ENCODE data around the gene ATP9B.

Gene ATP9B, protein sequence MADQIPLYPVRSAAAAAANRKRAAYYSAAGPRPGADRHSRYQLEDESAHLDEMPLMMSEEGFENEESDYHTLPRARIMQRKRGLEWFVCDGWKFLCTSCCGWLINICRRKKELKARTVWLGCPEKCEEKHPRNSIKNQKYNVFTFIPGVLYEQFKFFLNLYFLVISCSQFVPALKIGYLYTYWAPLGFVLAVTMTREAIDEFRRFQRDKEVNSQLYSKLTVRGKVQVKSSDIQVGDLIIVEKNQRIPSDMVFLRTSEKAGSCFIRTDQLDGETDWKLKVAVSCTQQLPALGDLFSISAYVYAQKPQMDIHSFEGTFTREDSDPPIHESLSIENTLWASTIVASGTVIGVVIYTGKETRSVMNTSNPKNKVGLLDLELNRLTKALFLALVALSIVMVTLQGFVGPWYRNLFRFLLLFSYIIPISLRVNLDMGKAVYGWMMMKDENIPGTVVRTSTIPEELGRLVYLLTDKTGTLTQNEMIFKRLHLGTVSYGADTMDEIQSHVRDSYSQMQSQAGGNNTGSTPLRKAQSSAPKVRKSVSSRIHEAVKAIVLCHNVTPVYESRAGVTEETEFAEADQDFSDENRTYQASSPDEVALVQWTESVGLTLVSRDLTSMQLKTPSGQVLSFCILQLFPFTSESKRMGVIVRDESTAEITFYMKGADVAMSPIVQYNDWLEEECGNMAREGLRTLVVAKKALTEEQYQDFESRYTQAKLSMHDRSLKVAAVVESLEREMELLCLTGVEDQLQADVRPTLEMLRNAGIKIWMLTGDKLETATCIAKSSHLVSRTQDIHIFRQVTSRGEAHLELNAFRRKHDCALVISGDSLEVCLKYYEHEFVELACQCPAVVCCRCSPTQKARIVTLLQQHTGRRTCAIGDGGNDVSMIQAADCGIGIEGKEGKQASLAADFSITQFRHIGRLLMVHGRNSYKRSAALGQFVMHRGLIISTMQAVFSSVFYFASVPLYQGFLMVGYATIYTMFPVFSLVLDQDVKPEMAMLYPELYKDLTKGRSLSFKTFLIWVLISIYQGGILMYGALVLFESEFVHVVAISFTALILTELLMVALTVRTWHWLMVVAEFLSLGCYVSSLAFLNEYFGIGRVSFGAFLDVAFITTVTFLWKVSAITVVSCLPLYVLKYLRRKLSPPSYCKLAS

DNA sequence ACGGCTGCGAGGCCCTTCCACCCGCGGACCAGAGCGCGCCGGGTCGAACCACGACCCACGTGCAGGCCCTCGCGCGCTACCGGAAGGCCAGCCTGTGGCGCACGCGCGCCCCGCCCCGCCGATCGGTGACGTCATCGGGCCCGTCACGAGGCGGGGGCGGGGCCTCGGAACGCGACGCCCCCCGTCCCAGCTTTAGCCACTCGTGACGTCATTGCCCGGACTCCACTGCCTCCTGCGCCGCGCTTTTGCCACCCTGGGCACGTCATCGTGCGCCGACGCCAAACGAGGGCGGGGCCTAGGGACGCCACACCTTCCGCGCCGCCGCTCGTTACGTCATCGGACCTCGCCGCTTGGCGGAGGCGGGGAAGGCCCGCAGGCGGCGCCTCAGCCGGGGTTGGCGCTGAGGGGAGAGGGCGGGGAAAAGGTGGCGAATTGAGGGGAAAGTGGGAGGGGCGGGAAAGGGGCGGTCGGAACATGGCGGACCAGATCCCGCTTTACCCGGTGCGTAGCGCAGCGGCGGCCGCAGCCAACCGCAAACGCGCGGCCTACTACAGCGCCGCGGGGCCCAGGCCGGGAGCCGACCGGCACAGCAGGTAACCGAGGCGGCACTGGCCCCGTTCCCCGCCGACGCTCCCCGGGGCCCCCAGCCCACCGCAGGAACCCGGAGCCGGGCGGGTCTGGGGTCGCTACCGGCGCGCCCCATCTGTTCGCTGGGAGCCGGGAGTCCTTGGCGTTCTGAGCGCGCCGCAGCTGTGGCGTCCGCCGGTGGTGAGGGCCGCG, at the start of gene ATP9B:
TSS of gene ATP9B (plus strand) at position 458 of the 780 bp plus-strand sequence. CDS start at position 475, 17 bp downstream.
- peak; percentile 99 for DNase-seq

DNA sequence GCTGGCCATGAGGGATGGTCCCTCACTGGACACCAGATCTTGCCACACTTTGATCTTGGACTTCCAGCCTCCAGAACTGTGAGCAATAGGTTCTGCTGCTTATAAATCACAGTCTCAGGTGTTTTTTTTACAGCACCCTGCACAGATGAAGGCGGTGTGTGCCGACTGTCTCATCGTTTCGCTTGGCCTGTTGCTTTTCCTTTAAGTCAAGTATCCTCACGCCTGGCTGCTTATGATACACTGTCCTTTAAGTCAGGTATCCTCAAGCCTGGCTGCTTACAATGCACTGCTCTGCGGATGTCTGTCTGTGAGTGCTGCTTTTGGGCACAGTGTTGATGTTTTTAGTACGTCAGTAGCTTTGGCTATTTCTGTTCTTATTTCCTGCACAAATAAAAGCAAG, 49.3 kb upstream of the ATP9B start:
- no peak for DNase-seq

DNA sequence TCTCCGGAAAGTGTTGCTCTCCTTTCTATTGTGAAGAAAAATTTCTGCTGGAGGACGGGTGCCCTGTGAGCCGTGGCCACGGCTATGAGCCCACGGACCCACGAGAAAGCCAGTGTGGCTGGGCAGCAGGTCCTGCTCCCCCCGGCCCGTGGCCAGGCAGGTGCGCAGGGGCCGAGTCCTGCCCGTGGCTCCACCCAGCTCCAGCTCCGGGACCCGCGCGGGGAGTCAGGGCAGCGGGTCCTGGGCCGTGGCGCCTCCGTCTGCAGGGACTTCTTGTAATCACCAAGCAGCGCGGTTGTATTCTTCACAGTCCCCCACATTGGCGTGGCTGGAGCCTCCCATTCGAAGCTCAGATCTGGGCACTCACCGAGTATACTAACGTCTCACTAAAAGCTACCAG, 46.6 kb upstream of the ATP9B start:
- no peak for DNase-seq

DNA sequence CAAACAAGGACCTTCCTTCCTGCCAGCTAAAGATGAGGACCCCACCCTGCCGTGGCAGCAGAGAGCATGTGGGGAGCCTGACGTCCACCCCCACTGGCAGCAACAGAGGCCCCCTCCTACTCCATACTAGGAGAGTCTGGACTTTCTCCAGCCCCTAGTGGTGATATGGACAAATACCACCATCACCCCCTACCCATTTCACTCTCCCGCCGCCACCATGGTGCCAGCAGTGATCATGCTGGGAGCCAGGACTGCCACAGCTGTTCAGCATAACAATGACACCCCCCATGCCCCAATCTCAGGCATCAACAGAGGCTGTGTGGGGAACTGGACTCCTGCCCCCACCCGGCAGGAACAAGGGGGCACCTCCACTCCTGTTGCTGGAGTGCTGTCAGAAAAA, 42.7 kb upstream of the ATP9B start:
- no peak for DNase-seq

DNA sequence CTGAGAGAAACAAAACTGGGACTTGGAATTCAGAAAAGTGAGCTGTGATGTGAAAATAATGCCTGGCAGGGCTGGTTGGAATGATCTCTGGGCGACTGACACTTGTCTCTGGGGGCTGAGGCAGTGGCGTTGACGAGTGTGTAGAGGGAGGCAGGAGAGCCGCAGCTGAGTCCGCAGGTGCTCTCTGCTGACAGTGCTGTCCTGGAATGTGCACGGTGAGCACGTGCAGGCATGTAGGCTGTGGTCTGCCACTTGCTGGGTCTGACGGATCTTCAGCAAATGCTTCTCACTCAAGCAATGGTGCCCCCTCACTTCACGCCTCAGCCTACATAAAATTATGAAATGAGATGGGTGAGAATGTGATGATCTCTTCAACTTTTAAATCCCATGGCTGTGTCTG, 38.5 kb upstream of the ATP9B start:
- DNase-seq: no peak

DNA sequence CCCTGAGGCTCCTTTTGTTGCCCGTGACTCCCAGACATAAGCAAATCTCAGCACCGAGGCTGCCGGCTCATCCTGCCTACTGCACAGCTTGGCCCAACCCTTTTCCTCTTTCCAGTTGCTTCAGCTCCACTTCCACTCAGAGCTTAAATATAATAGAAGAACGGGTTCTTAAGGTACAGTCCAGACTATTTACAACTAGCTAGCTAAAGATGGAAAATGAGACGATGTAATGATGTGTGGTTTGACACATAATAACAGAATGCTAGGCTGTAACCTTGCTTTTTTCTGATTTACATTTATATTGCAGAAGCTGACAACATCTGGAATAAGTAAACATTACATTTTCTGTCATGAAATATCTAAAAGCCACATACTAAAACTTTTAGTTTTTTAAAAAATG, 26.9 kb upstream of the ATP9B start:
- DNase-seq: no peak

DNA sequence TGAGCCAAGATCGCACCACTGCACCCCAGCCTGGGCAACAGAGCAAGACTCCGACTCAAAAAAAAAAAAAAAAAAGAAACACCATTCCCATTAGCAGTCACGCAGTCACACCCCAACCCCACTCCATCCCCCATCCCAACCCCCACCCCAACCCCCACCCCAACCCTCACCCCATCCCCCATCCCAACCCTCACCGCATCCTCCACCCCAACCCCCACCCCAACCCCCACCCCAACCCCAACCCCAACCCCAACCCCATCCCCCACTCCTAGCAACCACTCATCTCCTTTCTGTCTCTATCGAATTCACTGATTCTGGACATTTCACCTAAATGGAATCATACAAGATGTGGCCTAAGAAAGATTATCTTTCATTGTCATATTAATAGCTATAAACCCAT, 25.9 kb upstream of the ATP9B start:
- no peak for DNase-seq

DNA sequence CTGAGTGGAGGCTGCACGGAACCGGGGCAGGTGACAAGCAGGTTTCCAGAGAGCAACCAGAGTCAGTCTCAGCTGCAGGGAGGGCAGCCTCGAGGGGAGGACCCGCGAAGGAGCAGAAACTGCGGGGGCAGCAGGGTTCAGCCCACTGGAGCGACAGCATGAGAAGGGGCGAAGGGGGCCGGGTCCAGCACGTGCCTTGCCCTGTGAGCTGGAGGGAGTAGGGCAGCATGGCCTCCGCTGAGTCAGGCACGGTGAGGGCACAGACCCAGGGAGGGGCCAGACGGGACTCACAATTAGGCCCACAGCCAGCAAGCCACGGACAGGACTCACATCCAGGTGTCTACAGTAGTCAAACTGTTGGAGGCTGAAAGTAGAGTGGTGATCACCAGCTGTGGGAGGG, 22.7 kb upstream of the ATP9B start:
- no peak for DNase-seq

DNA sequence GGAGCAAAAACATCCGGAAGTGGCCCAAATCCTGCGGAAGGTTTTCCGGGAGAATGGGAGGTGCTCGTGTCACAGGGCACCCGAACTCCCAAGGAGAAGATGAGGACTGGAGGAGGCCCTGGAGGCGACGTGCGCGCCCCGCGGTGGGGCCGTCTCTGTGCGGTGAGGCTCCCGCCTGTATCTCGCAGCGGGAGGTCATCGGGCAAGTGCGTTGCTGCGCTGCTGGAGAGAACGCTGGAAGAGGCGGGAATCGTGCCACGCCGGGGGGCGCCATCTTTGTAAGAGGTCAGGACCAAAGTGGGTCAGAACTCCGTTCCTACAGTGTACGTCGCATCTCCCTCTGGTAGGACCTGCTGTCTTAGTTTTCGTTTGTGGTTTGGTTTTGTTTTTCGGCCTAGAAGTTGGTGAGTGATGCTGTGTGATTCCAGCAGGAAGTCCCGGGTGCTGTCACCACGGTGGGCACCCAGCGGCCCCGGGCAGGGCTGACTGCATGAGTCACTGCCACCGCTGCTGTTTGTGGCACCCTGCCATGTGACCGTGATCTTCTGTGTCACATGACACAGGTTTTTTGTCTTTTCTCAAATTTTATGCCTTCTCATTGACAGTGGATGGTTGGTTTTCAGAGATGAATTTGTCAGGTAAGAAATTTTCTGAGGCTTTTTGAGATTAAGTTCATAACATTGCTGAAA, 21.5 kb upstream of the ATP9B start:
- no peak for DNase-seq

DNA sequence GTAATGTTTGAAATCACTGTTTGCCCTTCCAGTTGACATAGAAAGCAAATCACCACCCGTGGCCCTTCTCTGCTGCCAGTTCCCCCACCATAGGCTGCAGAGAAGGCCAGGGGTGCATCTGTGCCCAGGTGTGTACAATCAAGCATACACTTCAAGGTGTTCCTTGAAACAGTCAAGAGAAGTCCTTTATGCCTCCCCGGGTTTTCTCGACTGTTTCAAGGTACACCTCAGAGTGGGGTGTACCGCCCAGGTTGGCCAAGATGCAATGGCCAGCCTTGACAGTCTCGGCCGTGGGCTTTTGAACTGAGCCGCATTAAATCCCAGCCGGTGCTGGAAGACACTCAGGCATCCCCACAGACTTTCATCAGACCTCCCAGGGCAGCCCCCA, 21.0 kb upstream of the ATP9B start:
- DNase-seq: no peak

DNA sequence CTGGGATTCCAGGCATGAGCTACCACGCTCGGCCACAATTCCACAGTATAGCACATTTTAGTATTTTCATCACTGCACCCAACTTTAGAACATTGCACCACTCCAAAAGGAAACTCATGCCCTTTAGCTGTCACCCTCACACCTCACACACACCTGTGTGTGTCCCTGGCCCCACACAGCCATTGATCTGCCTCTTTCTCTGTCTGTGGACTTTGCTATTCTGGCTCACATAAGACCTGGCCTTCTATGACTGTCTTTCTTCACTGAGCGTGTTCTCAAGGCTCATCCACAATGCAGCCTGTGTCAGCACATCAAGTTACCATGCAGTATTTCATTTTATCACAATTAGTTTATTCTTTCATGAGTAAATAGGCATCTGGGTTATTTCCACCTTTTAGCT, 19.7 kb upstream of the ATP9B start:
- no peak for DNase-seq

DNA sequence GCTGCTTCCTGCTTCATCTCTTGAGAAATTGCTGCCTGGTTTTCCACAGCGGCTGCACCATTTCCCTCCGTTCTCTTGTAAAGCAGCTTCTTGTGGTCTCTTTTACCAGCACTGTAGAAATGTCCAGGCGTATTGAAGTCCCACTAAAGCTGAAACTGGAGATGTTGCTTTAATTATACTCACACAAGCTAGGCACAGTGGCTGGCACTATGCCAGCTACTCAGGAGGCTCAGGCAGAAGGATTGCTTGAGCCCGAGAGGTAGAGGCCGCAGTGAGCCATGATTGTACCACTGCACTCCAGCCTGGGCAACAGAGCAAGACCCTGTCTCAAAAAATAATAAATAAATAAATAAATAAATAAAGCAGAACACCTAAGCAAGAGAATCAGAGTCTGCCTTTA, 19.2 kb upstream of the ATP9B start:
- DNase-seq: no peak

DNA sequence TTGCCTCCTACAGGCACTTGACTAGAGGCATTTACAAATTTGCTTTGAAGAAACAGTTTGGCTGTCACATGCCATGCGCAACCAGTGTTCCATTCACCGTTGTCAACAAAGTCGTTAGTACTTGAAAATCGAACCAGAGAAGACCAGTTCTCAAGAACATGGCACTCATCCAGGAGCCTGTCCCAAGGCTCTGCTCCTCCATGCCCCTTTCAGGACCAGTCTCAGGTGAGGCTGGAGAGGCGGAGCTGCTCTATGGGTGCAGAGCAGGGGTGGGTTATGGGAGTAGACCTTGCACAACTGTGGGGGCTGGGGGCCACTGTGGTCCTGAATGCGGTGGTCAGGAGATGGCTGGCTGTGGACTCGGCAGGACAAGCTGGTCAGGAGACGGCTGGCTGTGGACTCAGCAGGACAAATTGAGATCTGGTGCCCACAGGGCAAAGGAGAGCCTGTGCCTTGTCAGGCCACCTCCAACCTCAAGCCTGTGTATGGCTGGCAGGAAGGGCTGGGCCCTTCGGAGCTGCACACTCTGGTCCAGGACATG, 12.3 kb upstream of the ATP9B start:
- DNase-seq: no peak

DNA sequence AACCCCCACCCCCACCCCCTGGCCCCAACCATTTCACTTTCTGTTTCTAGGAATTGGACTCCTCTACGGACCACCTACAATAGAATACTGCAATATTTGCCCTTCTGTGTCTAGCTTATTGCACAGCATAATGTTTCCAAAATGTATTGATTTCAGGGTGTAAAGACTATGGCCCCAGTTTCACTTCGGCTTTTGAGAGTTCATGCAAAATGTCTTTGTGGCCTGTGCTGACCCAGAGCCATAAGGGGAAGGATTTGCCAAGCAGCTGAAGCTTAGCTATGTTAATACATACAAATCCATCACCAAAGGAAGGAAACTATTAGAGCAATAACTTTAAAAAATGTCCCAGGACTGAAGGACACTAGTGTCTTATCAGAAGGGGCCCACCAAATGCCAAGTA, 11.2 kb upstream of the ATP9B start:
- no peak for DNase-seq

DNA sequence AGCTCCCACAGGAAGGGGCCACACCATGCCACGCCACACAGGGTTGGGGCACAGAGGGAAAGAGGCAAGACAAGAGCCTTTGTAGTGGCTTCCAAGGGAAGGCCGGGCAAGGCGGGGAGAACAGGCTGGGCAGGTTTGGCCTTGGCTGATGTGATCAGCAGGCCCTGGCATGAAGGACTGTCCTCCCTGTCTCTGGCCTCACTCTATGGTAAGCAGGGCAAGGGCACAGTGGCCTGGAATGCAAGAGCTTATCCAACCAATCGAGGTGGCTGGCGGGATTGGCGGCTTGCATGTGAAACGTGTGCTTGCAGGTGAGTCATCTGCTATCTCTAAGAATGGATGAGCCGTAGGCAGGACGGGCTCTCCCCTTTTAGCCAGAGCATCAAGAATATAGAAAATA, 6.4 kb upstream of the ATP9B start:
- no peak for DNase-seq

DNA sequence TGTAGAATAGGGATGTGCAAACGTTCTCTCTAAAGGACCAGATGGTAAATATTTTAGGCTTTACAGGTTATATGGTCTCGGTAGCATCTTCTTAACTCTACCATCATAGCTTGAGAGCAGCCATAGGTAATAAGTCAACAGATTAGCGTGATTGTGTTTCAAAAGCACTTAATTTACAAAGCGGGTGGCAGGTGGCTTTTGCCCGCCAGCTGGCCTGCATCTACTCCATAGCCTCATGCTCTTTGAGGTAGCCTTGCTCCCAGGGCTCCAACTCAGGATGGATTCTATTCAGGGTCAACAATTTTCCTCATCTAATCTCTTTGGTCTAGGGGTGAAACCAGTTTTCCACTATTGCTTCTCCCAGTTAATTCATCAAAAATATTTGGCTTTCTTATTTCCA, 5.0 kb upstream of the ATP9B start:
- no peak for DNase-seq

DNA sequence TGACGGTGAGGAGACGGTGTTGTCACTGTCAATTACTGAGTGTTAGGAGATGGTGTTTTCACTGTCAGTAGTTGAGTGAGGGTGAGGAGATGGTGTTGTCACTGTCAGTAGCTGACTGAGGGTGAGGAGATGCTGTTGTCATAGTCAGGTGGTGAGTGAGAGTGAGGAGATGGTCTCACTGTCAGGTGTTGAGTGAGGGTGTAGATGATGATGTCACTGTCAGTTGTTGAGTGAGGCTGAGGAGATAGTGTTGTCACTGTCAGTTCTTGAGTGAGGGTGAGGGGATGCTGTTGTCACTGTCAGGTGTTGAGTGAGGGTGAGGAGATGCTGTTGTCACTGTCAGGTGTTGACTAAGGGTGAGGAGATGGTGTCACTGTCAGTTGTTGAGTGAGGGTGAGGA, 3.4 kb upstream of the ATP9B start:
- DNase-seq: no peak

DNA sequence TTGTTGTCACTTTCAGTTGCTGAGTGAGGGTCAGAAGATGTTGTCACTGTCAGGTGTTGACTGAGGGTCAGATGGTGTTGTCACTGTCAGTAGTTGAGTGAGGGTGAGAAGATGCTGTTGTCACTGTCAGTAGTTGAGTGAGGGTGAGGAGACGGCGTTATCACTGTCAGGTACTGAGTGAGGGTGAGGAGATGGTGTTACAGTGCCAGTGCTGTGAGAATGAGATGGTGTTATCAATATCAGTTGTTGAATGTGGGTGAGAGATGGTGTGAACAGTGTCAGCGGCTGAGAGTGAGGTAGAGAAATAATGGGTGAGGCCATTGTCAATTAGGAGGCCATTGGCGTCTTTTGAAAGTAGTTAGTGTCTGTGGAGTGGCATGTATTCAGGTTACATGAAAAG, 1.6 kb upstream of the ATP9B start:
- no peak for DNase-seq

DNA sequence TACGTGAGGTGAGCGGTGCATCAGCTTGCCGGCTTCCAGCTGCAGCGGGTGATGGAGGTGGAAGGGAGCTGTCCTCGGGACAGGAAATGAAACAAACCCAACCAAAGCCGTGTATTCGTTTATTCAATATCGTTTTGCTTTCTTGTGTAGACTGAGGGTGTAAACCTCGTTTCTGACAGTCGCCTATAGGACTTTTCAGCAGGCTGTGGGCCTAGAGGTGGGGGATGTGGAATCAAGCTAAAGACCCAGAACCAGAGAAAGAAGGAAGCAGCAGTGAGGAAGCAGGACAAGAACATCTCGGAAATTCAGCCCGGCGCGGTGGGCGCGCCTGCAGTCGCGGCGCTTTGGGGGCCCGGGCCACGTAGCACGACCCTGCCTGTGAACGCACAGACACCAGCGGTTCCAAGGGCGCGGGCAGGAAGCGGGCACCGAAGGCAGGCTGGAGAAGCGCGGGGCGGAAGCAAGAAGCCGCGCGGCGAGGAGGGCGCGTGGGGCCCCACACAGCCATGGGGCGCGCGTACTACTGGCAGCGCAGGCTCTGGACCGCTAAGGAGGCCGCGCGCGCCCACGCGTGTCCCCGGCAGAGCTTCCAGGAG, 755 bp upstream of the ATP9B start:
- DNase-seq: no peak

DNA sequence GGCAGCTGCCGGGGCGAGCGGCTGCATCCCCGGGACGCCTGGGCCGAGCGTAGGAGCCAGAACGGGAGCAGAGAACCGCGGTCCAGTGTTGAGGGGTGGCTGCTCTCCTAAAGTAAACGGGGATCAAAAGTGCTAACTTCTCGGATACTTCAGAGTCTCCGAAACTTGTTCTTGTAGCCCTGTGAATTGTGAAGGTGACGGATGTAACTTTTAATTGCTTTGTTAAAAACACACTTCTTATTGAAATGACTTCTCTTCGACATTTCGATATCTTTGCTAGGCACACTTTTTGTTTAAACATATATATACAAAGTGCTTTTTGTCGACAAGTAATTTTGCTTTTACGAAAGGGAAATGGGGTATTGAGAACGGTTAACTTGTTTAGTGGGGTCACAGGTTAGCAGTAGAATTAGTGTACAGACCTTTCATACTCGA, 540 bp downstream of the ATP9B start:
- DNase-seq: no peak

DNA sequence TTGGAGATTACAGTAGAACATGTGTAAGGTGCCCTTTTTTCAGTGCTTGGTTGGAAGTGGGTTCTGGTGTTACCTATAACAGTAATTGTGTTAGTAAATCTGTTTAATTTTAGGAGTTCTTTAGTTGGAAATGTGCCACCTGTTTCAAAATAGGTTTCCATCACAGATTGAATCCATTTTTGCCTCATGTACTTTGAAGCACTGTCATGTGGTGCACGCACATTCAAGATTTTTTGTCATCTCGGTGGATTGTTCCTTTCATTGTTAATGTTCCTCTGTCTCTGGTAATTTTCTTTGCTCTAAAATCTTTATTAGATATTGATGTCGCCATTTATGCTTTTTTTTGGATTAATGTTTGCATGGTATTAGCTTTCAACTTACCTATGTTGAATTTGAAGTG, 1.3 kb downstream of the ATP9B start:
- DNase-seq: no peak

DNA sequence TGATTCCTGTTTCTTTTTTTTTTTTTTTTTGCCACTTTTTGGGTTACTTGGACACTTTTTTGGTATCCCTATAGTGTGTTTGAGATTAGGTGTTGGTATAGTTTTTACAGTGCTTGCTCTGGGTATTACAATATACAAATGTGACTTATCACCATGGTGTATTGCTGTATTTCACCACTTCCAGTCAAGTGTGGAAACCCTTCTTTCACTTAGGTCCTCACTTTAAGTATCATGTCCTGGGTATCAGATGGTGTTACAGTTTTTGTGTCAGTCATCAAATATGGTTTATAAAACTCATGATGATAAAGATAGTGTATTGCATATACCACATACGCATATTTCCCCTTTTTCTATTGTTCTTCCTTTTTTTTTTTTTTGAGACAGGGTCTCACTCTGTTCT, 1.8 kb downstream of the ATP9B start:
- no peak for DNase-seq
